GM18517 (cell line): ENCODE measurements around the gene BCAS4.
"Not testable (repeated sequence)": the region's sequence is repeated elsewhere in the genome, so short reads cannot be mapped to it uniquely, and the experiment has no call there.

ENCODE experiments used
- ATAC-seq: cut with Tn5 transposase; IDR thresholded peaks from one replicate; pipeline ENCODE4 v1.9.1; 2021; ENCODE audit warnings: mild to moderate bottlenecking, moderate library complexity; ENCODE audit not compliant: unreplicated experiment

BCAS4 gene

GRCh38 chr20:50797142-50797541 lies 2.3 kb downstream of the BCAS4 start:
- ATAC-seq, result no peak

GRCh38 chr20:50798650-50799049 lies 3.8 kb downstream of the BCAS4 start:
- no peak for ATAC-seq

- ATAC-seq, result no peak
These were observed 4.5 kb downstream of the BCAS4 start for GRCh38 chr20:50799176-50799889.

GRCh38 chr20:50799890-50800550 lies 5.2 kb downstream of the BCAS4 start:
- ATAC-seq, result peak; percentile 63

- ATAC-seq, result not testable (repeated sequence)
These were observed 6.3 kb downstream of the BCAS4 start for GRCh38 chr20:50800986-50801746.

- no peak for ATAC-seq
These were observed 6.9 kb downstream of the BCAS4 start for GRCh38 chr20:50801747-50802125.

- ATAC-seq, result no peak
These were observed 7.4 kb downstream of the BCAS4 start for GRCh38 chr20:50802289-50802688.

- no peak for ATAC-seq
These were observed 9.8 kb downstream of the BCAS4 start for GRCh38 chr20:50804437-50805348.

- no peak for ATAC-seq
These were observed 10.5 kb downstream of the BCAS4 start for GRCh38 chr20:50805349-50805684.

- ATAC-seq, result no peak
These were observed 11.4 kb downstream of the BCAS4 start for GRCh38 chr20:50806126-50806768.

- no peak for ATAC-seq
These were observed 15.2 kb downstream of the BCAS4 start for GRCh38 chr20:50810063-50810462.

- no peak for ATAC-seq
These were observed 16.0 kb downstream of the BCAS4 start for GRCh38 chr20:50810842-50811241.

- no peak for ATAC-seq
These were observed 18.3 kb downstream of the BCAS4 start for GRCh38 chr20:50813101-50813643.

- no peak for ATAC-seq
These were observed 18.9 kb downstream of the BCAS4 start for GRCh38 chr20:50813801-50814200.

- ATAC-seq, result no peak
These were observed 19.7 kb downstream of the BCAS4 start for GRCh38 chr20:50814438-50815161.

- ATAC-seq, result no peak
These were observed 20.5 kb downstream of the BCAS4 start for GRCh38 chr20:50815162-50815989.

GRCh38 chr20:50817776-50818172 lies 22.9 kb downstream of the BCAS4 start:
- no peak for ATAC-seq

GRCh38 chr20:50819349-50819748 lies 24.5 kb downstream of the BCAS4 start:
- ATAC-seq, result no peak
